ENCODE data around the gene SPATA12.
"Not testable (repeated sequence)": the region's sequence is repeated elsewhere in the genome, so short reads cannot be mapped to it uniquely, and the experiment has no call there.

Gene SPATA12

DNA sequence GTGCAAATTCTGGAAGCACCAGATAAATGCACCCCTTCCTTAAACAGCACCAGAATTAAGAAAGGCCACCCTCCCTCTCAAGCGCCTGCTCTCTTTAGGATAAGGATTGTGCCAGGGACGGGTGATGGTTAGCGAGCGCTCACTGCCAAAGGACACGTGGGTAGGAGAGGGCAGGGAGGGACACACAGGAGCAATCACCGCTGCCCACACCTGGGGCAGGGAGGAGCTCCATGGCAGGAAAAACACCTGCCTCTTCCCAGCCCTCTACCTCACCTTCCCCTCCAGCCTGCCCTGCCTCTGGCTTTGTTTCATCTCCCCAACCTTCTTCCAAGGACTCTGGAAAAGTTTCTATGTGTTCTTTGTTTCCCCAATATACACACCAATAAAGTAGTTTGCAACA, 7.3 kb upstream of the SPATA12 start:
- DNase-seq, result no peak

- no peak for DNase-seq
Measured at GRCh38 chr3:57057351-57057750, 3.1 kb upstream of the SPATA12 start.

- DNase-seq, result no peak
Measured at GRCh38 chr3:57059411-57059810, 1.1 kb upstream of the SPATA12 start.

- no peak for DNase-seq
Measured at GRCh38 chr3:57061556-57061955, 1.1 kb downstream of the SPATA12 start.

DNA sequence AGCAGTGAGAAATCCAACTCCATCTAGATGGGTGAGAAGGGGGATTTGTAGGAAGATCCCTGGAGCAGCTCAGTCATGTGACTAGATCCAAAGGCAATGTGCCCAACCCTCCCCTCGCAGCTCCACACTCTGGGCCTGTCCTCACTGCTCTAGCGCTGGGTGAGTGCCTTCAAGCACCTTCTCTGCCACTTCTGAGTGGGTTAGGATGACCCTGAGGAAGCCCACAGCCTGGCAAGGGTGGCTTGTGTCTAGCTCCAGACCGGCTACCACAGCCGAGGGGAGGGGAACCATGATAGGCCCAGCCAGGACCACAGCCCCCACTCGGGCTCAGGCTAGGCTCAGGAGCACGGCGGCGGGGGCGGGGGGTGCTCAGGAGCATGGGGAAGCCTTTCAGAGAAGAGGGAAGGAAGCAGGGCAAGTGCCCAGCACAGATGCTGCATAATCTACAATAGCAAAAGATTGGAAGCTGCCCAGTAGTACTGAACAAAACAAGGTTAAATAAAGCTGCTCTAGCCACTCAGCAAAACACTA, 1.7 kb downstream of the SPATA12 start:
- no peak for DNase-seq

DNA sequence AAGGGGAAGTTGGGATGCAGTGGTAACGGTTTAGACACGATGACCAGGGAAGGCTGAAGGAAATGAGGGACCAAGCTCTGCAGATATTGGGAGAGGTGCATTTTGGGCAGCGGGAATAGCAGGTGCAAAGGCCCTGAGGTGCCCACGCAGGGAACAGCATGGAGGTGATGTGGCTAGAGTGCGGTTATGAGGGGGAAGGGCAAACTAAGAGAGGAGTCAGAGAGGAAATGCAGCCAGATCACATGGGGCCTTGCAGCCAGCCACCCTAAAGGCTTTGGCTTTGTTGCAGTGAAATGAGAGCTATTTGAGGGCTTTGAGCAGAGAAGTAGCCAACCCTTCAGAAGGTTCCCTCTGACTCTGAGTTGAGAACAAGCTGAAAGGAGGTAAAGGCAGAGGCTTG, 2.6 kb downstream of the SPATA12 start:
- no peak for DNase-seq

- no peak for DNase-seq
Measured at GRCh38 chr3:57064001-57064400, 3.5 kb downstream of the SPATA12 start.

DNA sequence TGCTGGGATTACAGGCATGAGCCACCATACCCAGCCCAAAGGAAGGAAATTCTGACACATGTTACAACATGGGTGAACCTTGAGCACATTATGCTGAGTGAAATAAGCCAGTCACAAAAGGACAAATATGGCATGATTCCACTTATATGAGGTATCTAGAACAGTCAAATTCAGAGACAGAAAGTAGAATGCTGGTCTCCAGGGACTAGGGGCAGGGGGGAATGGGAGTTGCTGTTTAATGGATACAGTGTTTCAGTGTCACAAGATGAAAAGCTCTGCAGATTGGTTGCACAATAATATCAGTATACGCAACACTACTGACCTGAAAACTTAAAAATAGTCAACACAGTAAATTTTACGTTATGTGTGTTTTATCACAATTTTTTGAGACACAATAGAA, 4.1 kb downstream of the SPATA12 start:
- no peak for DNase-seq

DNA sequence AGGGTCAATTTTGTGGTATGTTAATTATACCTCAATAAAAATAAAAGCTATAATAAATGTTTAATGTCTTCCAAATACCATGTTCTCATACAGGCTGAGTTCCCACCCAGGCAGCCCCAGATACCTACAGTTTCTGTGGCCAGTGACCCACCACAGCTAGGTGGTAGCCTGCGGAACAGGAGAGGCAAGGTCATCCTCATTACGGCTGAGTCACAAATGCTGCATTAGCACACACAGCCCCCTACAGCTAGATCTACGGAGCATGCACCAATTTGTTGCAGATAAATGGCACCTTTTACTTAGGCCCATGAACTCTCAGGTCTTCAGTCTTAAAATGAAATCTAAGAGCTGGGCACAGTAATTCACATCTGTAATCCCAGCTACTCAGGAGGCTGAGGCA, 5.1 kb downstream of the SPATA12 start:
- no peak for DNase-seq

GRCh38 chr3:57066471-57066870, 6.0 kb downstream of the SPATA12 start:
- DNase-seq, result no peak

DNA sequence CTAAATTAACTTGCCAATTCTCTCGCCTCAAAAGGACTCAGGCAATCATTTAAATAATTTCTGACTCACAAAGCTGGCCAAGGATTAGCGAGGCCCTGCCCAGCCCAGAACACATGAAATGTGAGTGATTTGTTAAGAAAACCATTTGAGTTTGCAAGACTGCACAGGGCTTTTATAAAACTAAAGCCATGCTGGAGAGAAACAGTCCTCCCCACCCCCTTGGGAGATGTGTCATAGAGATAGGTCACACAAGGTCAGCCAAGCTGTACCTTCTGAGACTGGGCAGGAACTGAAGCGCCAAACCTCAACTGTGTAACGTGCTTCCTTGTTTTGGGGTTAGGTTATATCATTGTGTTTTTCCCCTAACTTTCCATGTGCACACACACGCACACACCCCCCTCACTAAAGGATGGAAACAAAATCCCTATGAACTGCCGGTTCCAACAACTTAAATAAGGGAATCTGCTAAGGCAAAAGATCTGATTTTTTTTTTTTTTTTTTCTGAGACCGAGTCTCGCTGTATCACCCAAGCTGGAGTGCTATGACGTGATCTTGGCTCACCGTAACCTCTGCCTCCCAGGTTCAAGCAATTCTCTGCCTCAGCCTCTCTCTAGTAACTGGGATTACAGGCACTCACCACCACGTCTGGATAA, 8.1 kb downstream of the SPATA12 start:
- no peak for DNase-seq

GRCh38 chr3:57069503-57069902, 9.0 kb downstream of the SPATA12 start:
- DNase-seq, result no peak

DNA sequence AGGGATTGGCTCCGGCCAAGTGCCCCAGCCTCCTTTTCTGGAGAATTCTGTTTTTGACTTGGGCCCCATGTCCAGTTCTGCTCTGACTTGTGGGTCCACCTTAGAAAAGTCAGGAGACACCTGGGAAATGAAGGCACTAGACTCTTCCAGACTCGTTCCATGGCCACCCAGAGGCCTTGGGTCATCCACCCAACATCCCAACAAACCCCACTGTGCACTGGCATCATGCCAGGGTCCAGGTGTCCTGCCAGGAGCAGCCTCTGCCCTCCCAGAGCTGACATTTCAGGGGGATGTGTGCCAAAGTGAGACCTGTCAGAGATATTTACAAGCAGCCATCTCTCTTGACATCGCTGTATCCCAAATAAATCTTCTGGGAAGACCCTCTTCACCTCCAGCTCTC, 13.2 kb downstream of the SPATA12 start:
- no peak for DNase-seq

DNA sequence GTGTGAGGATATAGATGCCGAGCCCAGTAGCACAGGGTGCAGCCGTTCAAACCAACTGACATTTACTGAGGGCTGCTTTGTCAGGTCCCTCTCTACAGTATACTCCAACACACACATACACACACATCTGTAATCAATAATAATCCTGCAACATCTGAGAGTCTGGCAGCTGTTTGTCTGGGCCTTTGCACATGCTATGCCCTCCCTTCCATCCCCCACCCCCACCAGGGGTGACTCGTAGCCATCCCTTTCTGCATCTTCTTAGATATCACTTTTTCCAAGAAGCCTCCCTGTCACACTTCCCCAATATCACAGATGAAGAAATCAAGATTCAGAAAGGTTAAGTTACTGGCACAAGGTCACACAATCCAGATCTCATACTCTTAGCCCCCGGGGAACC, 13.7 kb downstream of the SPATA12 start:
- DNase-seq, result no peak

GRCh38 chr3:57076422-57076951, 16.0 kb downstream of the SPATA12 start:
- DNase-seq, result no peak

GRCh38 chr3:57077630-57078343, 17.3 kb downstream of the SPATA12 start:
- no peak for DNase-seq

DNA sequence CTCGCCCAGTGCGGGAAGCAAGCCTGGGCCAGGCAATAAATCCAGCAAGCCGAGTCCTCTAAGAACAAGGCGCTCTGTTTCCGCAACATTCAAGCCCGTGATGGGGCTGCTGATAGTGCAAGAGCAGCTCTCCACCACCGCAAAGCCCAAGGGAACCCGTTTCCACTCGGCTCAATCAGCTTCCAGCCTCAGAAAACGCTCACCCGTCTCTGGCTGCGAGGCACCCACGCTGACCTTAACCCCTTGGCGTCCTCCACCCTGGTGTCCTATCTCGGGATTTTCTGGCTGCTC, 17.8 kb downstream of the SPATA12 start:
- DNase-seq, result no peak

DNA sequence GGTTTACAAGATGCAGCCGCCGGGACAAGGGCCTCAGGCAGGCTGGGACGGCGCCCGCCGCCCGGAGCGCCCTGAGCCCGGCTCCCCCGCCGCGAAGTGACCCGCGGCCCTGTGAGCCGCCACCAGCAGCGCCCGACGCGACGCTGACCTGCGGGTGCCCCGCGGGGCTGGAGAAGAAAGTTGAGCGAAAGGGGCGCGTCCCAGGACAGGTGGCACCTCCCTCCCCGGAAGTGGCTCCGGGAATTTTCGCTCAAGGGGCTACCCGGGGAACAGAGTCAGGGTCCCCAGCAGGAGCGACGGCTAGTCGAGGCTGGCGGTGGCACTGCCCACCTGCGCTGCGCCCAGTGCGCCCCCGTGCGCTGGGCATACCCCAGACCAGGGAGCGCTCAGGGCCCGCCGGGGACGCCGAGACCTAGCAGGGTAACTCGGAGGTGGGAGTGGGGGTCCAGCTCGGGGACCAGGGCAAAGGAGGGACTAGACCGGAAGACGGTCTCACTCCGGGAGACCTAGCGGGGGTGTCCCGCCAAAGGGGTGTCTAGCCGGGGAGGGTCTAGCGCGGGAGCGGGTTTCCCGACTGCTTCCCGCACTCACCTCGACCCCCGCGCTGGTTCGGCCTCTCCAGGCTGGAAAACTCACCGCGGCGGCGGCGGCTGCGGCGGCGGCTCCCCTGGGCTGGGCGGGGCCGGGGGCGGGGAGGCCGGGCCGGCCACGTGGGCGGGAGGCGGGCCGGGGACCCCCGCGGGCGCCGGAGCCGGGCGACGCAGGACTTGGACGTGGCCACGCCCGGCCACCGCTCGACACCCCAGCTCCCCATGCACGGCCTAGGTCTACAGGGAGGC, 18.4 kb downstream of the SPATA12 start:
- DNase-seq, result no peak

GRCh38 chr3:57079474-57079831, 19.0 kb downstream of the SPATA12 start:
- DNase-seq, result no peak

GRCh38 chr3:57080171-57080570, 19.7 kb downstream of the SPATA12 start:
- DNase-seq, result no peak

DNA sequence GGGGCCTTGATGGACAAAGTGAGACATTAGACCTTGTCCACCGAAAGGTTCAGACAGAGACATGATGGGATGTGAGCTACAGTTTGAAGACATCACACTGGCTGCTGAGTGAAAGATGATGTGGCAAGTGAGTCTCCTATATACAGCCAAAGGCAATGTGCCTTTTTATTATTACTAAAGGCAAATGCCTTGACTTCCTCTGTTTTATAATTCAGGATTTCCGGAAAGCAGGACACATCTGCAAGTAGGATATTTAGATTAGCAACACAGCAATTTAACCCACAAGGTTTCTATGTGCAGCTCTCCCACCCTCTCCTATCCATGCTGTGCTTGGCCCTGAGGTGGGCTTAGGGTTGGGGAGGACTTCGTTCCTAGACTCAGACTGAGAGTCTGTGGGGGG, 20.7 kb downstream of the SPATA12 start:
- DNase-seq, result no peak

GRCh38 chr3:57082481-57082880, 22.0 kb downstream of the SPATA12 start:
- no peak for DNase-seq

- not testable (repeated sequence) for DNase-seq
Measured at GRCh38 chr3:57083266-57083995, 23.0 kb downstream of the SPATA12 start.

All from NCI-H187 treated with DMSO at 0.1 percent for 48 hours (cell line).